Liver (tissue), 9 donors: ENCODE data around the gene SIRPD. TPM values are rescaled to one million over a fixed set of nuclear protein-coding genes. Genes with fewer than 3 reads are reported as not detected.

Source experiments
- DNase-seq: peaks from one replicate; pipeline ENCODE4 v3.0.0-alpha.2; 2017; ENCODE audit warnings: low spot score
- H3K27ac ChIP-seq, 2 donors: one replicate each; pipeline ENCODE4 v1.7.0; 2013; ENCODE audit warnings: inconsistent platforms in 2 of 2, low read length in 2 of 2, control low read depth in 1 of 2, low read depth in 1 of 2, mild to moderate bottlenecking in 1 of 2
- H3K27me3 ChIP-seq, 4 donors: one replicate each; pipeline versions ENCODE4 v1.6.1 to v1.7.0; 2013; ENCODE audit warnings: low read length in 3 of 4, inconsistent platforms in 1 of 4, mild to moderate bottlenecking in 1 of 4, moderate library complexity in 1 of 4; ENCODE audit not compliant: control insufficient read depth in 4 of 4, insufficient read depth in 4 of 4
- H3K36me3 ChIP-seq, 4 donors: one replicate each; pipeline versions ENCODE4 v1.6.1 to v1.7.0; 2013; ENCODE audit warnings: low read length in 3 of 4, mild to moderate bottlenecking in 3 of 4, low read depth in 1 of 4, moderate library complexity in 1 of 4; ENCODE audit not compliant: control insufficient read depth in 4 of 4, insufficient read depth in 3 of 4
- H3K4me1 ChIP-seq, 4 donors: one replicate each; pipeline versions ENCODE4 v1.6.1 to v1.7.0; 2013; ENCODE audit warnings: low read length in 3 of 4, mild to moderate bottlenecking in 3 of 4, moderate library complexity in 1 of 4; ENCODE audit not compliant: control insufficient read depth in 4 of 4, insufficient read depth in 4 of 4
- H3K4me3 ChIP-seq, 3 donors: one replicate each; pipeline versions ENCODE4 v1.6.1 to v1.7.0; 2013; ENCODE audit warnings: low read length in 3 of 3, control low read depth in 1 of 3, low read depth in 1 of 3, mild to moderate bottlenecking in 1 of 3
- H3K9ac ChIP-seq, 2 donors: one replicate each; pipeline ENCODE4 v1.7.0; 2013; ENCODE audit warnings: low read length in 2 of 2, mild to moderate bottlenecking in 2 of 2, moderate library complexity in 2 of 2, control low read depth in 1 of 2, low read depth in 1 of 2
- H3K9me3 ChIP-seq, 4 donors: one replicate each; pipeline versions ENCODE4 v1.6.1 to v1.7.0; 2013; ENCODE audit warnings: low read length in 3 of 4; ENCODE audit not compliant: control insufficient read depth in 4 of 4
- ATF3 ChIP-seq: IDR thresholded peaks from 2 replicates; pipeline ENCODE4 v1.6.1; 2016; ENCODE audit warnings: antibody characterized with exemption
- EGR1 ChIP-seq, 2 donors: IDR thresholded peaks; 2 replicates each; pipeline ENCODE4 v1.6.1; 2016 to 2018; ENCODE audit warnings: antibody characterized with exemption in 2 of 2, low read depth in 2 of 2
- FOXA1 ChIP-seq: IDR thresholded peaks from 2 replicates; pipeline ENCODE4 v1.6.1; 2016; ENCODE audit warnings: antibody characterized with exemption
- FOXA2 ChIP-seq: IDR thresholded peaks from 2 replicates; pipeline ENCODE4 v1.6.1; 2016; ENCODE audit warnings: antibody characterized with exemption
- GABPA ChIP-seq, 2 donors: IDR thresholded peaks in 1 of 2; conservative IDR thresholded peaks in 1 of 2; 2 replicates each; pipeline ENCODE4 v1.6.1; 2016; ENCODE audit warnings: antibody characterized with exemption in 2 of 2, mild to moderate bottlenecking in 1 of 2, moderate library complexity in 1 of 2
- HNF4A ChIP-seq, 2 donors: conservative IDR thresholded peaks; 2 replicates each; pipeline ENCODE4 v1.6.1; 2016; ENCODE audit warnings: antibody characterized with exemption in 2 of 2, mild to moderate bottlenecking in 2 of 2
- HNF4G ChIP-seq: IDR thresholded peaks from 2 replicates; pipeline ENCODE4 v1.6.1; 2016; ENCODE audit warnings: antibody characterized with exemption
- JUND ChIP-seq, 2 donors: IDR thresholded peaks; 2 replicates each; pipeline ENCODE4 v1.6.1; 2016; ENCODE audit warnings: antibody characterized with exemption in 2 of 2
- MAX ChIP-seq: IDR thresholded peaks from 2 replicates; pipeline ENCODE4 v1.6.1; 2016; ENCODE audit warnings: antibody characterized with exemption
- NR2F2 ChIP-seq: IDR thresholded peaks from 2 replicates; pipeline ENCODE4 v1.6.1; 2016; ENCODE audit warnings: antibody characterized with exemption
- RAD21 ChIP-seq, 2 donors: IDR thresholded peaks; 2 replicates each; pipeline ENCODE4 v1.6.1; 2016; ENCODE audit warnings: antibody characterized with exemption in 2 of 2, mild to moderate bottlenecking in 2 of 2
- REST ChIP-seq: IDR thresholded peaks from 2 replicates; pipeline ENCODE4 v1.6.1; 2016; ENCODE audit warnings: antibody characterized with exemption, mild to moderate bottlenecking
- RXRA ChIP-seq, 2 donors: IDR thresholded peaks; 2 replicates each; pipeline ENCODE4 v1.6.1; 2017 to 2018; ENCODE audit warnings: antibody characterized with exemption in 2 of 2, mild to moderate bottlenecking in 1 of 2
- SP1 ChIP-seq: IDR thresholded peaks from 2 replicates; pipeline ENCODE4 v1.6.1; 2018; ENCODE audit warnings: antibody characterized with exemption, mild to moderate bottlenecking
- TAF1 ChIP-seq: conservative IDR thresholded peaks from 2 replicates; pipeline ENCODE4 v1.6.1; 2016; ENCODE audit warnings: antibody characterized with exemption, mild to moderate bottlenecking
- YY1 ChIP-seq: IDR thresholded peaks from 2 replicates; pipeline ENCODE4 v1.6.1; 2016; ENCODE audit warnings: antibody characterized with exemption, mild to moderate bottlenecking
- ZBTB33 ChIP-seq: IDR thresholded peaks from 2 replicates; pipeline ENCODE4 v1.6.1; 2016; ENCODE audit warnings: antibody characterized with exemption
- WGBS: extraction: QIAGEN DNeasy Blood & Tissue Kit; methylation state at CpG from one replicate; pipeline ENCODE4 v1.1.7; 2013; 5-methylcytosine and 5-hydroxymethylcytosine counted together
- polyA plus RNA-seq, 2 donors: library from polyadenylated mRNA; stranded (reverse) in 1 of 2; unstranded in 1 of 2; fragments of 200-250 nt in 1 of 2; fragments of >200 nt in 1 of 2; fragmentation: Nextera tagmentation in 1 of 2; extraction: Ambion mirVana in 1 of 2; gene quantifications; one replicate each; pipeline versions ENCODE4 v1.2.1 to v1.2.3, GENCODE V29; 2013 to 2015
- total RNA-seq, 2 donors: library from RNA; depleted of rRNA; stranded (reverse); fragments of >200 nt; gene quantifications; one replicate each; pipeline ENCODE4 v1.2.3, GENCODE V29; 2014
- donor health status: healthy.
- donor health status: healthy.
- donor health status: healthy.
- donor health status: healthy.
- donor health status: healthy.

SIRPD gene
- total and polyA plus RNA-seq, 4 donors: 1.1 TPM; not detected in 3

GRCh38 chr20:1568163-1568490, 10.6 kb upstream of the SIRPD start:
- 87% methylated on average over 1 of the region's 1 CpG for WGBS
- Histone ChIP-seq H3K27me3 (peaks cover 0 to 2% (median 0%) of the 10 kb centered on the region in 4 donors), H3K27ac (no peak overlapping the region), H3K36me3 (no peaks in the 10 kb centered on the region), H3K9ac (no peak overlapping the region), H3K9me3 (no peaks in the 10 kb centered on the region), H3K4me3 (no peak overlapping the region), H3K4me1 (no peaks in the 10 kb centered on the region)
- DNase-seq: no peak
- TF ChIP-seq HNF4G (no peak), FOXA1 (no peak), RAD21 (IDR thresholded peaks at IDR 0.05) (no peak), RXRA (IDR thresholded peaks at IDR 0.05) (no peak), NR2F2 (no peak), YY1 (no peak), ZBTB33 (no peak), TAF1 (no peak), EGR1 (IDR thresholded peaks at IDR 0.05; ENCODE audit: low read depth in 2 of 2) (no peak), REST (no peak), GABPA (IDR thresholded peaks at IDR 0.05 in 1 of 2, conservative IDR thresholded peaks at IDR 0.05 in 1 of 2) (no peak)

- Histone ChIP-seq H3K9me3 (no peaks in the 10 kb centered on the region), H3K4me3 (no peak overlapping the region), H3K9ac (no peak overlapping the region), H3K27ac (no peak overlapping the region), H3K4me1 (no peaks in the 10 kb centered on the region), H3K27me3 (peaks cover 0 to 2% (median 0%) of the 10 kb centered on the region in 4 donors), H3K36me3 (no peaks in the 10 kb centered on the region)
- 82% methylated on average over 6 of the region's 6 CpGs for WGBS
- TF ChIP-seq JUND (IDR thresholded peaks at IDR 0.05) (no peak), GABPA (IDR thresholded peaks at IDR 0.05 in 1 of 2, conservative IDR thresholded peaks at IDR 0.05 in 1 of 2) (no peak), FOXA1 (no peak), ATF3 (no peak), REST (no peak), MAX (no peak), FOXA2 (no peak), NR2F2 (no peak), YY1 (no peak), HNF4G (no peak), TAF1 (no peak), SP1 (no peak), RXRA (IDR thresholded peaks at IDR 0.05) (no peak), HNF4A (conservative IDR thresholded peaks at IDR 0.05) (no peak)
- no peak for DNase-seq
Measured at GRCh38 chr20:1567392-1568162, 10.1 kb upstream of the SIRPD start.
